K562 (cell line): ENCODE measurements around the gene SGK1. TPM values are rescaled to one million over a fixed set of nuclear protein-coding genes. Genes with fewer than 3 reads are reported as not detected.

ENCODE experiments used
- ATAC-seq: fragments of 200-7000 bp; cut with Tn5 transposase; 3 replicates; pipeline ENCODE4 v1.9.1; 2020; ENCODE audit warnings: moderate library complexity
- BruUV-seq: library from RNA; stranded (reverse); fragments of 400-500 nt; replicated peaks from 2 replicates; lab custom pipeline; 2021; lab: Mats Ljungman, UMichigan
- CTCF ChIA-PET: fragments of 300-600 bp; formaldehyde crosslinking; extraction: SDS; loops from one replicate; lab custom pipeline; 2021; ENCODE audit warnings: low intra/inter-chr PET ratio; lab: Yijun Ruan, JAX
- POLR2A ChIA-PET: fragments of 300-600, 350-650 bp; sonication (Branson Sonifier 250); formaldehyde crosslinking; extraction: SDS; loops from one replicate; lab custom pipeline; 2021; ENCODE audit warnings: antibody characterized with exemption, inconsistent platforms; lab: Yijun Ruan, JAX
- DNase-seq, 4 experiments: peaks; one replicate each; pipeline versions ENCODE4 v3.0.0 to v3.0.0-alpha.2; 2011 to 2018; ENCODE audit warnings: low spot score in 3 of 4, mixed read lengths in 3 of 4; ENCODE audit errors: extremely low read depth in 1 of 4
- FAIRE-seq: peaks from 2 replicates; lab custom pipeline; 2011; peaks lifted over from hg19 to GRCh38; lab: Jason Lieb, UNC
- H2AFZ ChIP-seq: 2 replicates; pipeline ENCODE4 v1.6.0; 2011; ENCODE audit warnings: low read depth, low read length, control low read depth, inconsistent platforms
- H3K27ac ChIP-seq: fragments of 200-600 bp; 3 replicates; pipeline ENCODE4 v1.8.0; 2011; ENCODE audit warnings: low read depth, mild to moderate bottlenecking, control low read depth, inconsistent platforms, low read length, moderate library complexity, mixed read lengths; ENCODE audit errors: extremely low read depth
- H3K27me3 ChIP-seq, 2 experiments: fragments of 300-600 bp in 1 of 2; 2 replicates in 1 of 2; 3 replicates in 1 of 2; pipeline versions ENCODE4 v1.6.0 to v1.8.0; 2011; ENCODE audit warnings: inconsistent platforms in 2 of 2, low read length in 2 of 2, mild to moderate bottlenecking in 1 of 2, mixed read lengths in 1 of 2, moderate library complexity in 1 of 2; ENCODE audit not compliant: control insufficient read depth in 2 of 2, insufficient read depth in 2 of 2
- H3K36me3 ChIP-seq: fragments of 300-600 bp; 3 replicates; pipeline ENCODE4 v1.8.0; 2011; ENCODE audit warnings: mild to moderate bottlenecking, low read length, inconsistent platforms; ENCODE audit not compliant: control insufficient read depth, insufficient read depth
- H3K4me1 ChIP-seq, 2 experiments: fragments of 200-600 bp in 1 of 2; replicated peaks in 1 of 2; 2 replicates in 1 of 2; 3 replicates in 1 of 2; pipeline versions ENCODE4 v1.5.1 to v1.8.0; 2011; ENCODE audit warnings: inconsistent platforms in 2 of 2, low read length in 2 of 2, mild to moderate bottlenecking in 1 of 2, mixed read lengths in 1 of 2, moderate library complexity in 1 of 2; ENCODE audit not compliant: control insufficient read depth in 2 of 2, insufficient read depth in 2 of 2
- H3K4me2 ChIP-seq: 2 replicates; pipeline ENCODE4 v1.6.1; 2011; ENCODE audit warnings: low read length, control low read depth, inconsistent platforms, mixed read lengths; ENCODE audit not compliant: insufficient read depth
- H3K4me3 ChIP-seq: fragments of 200-600 bp; sonication (generic), shearing (Covaris generic); 2 replicates; pipeline ENCODE4 v1.5.1; 2016; ENCODE audit warnings: control low read depth, inconsistent platforms
- H3K79me2 ChIP-seq: fragments of 200-600 bp; 3 replicates; pipeline ENCODE4 v1.8.0; 2011; ENCODE audit warnings: low read length, inconsistent platforms; ENCODE audit not compliant: control insufficient read depth, insufficient read depth
- H3K9ac ChIP-seq, 2 experiments: 2 replicates each; pipeline versions ENCODE4 v1.6.0 to v1.6.1; 2011; ENCODE audit warnings: low read depth in 2 of 2, low read length in 2 of 2, control low read depth in 1 of 2, inconsistent platforms in 1 of 2, mild to moderate bottlenecking in 1 of 2, mixed read lengths in 1 of 2; ENCODE audit not compliant: insufficient read depth in 1 of 2
- H3K9me1 ChIP-seq: one replicate; pipeline ENCODE4 v1.6.0; 2011; ENCODE audit warnings: inconsistent platforms, mild to moderate bottlenecking, low read length, moderate library complexity; ENCODE audit not compliant: control insufficient read depth, insufficient read depth
- H3K9me3 ChIP-seq: replicated peaks from 2 replicates; pipeline ENCODE4 v1.5.1; 2011; ENCODE audit warnings: low read depth, low read length, inconsistent platforms; ENCODE audit not compliant: control insufficient read depth, insufficient read depth
- H4K20me1 ChIP-seq: replicated peaks from 2 replicates; pipeline ENCODE4 v1.6.1; 2011; ENCODE audit warnings: low read length, inconsistent platforms, mixed read lengths; ENCODE audit not compliant: control insufficient read depth, insufficient read depth
- CBX8 ChIP-seq: fragments of 200-600 bp; sonication (generic); IDR thresholded peaks from 2 replicates; pipeline ENCODE4 v1.6.1; 2012; ENCODE audit warnings: borderline replicate concordance, mixed run types, low read depth, mild to moderate bottlenecking, moderate library complexity, mixed read lengths, low read length, control low read depth, inconsistent platforms; ENCODE audit not compliant: poor library complexity, severe bottlenecking; ENCODE audit errors: extremely low read depth
- EP300 ChIP-seq: IDR thresholded peaks from 2 replicates; pipeline ENCODE4 v1.6.1; 2012; ENCODE audit warnings: low read length, improper control_type of control experiment
- ETS2 ChIP-seq: IDR thresholded peaks from 2 replicates; pipeline ENCODE4 v1.6.1; 2016; ENCODE audit warnings: borderline replicate concordance, missing genetic modification characterization, mild to moderate bottlenecking, moderate library complexity, missing compliant biosample characterization; ENCODE audit not compliant: poor library complexity, severe bottlenecking
- HIVEP1 ChIP-seq: fragments of 250-450 bp; sonication (Bioruptor Pico); IDR thresholded peaks from 2 replicates; pipeline ENCODE4 v1.4.0; 2020; ENCODE audit warnings: mild to moderate bottlenecking
- NFRKB ChIP-seq: fragments of 450-650 bp; IDR thresholded peaks from 2 replicates; pipeline ENCODE4 v1.6.1; 2016; ENCODE audit warnings: low read depth
- ZKSCAN1 ChIP-seq: fragments of 150-350 bp; IDR thresholded peaks from 2 replicates; pipeline ENCODE4 v1.6.1; 2016; ENCODE audit warnings: low read depth, low read length
- ZNF24 ChIP-seq: fragments of 450-650 bp; IDR thresholded peaks from 2 replicates; pipeline ENCODE4 v1.6.1; 2016
- WGBS: fragments of 100-300 bp; shearing (Covaris generic); methylation state at CpG from one replicate; pipeline ENCODE4 v1.1.6; 2016; ENCODE audit warnings: low coverage, mixed read lengths; ENCODE audit not compliant: insufficient coverage; ENCODE audit errors: missing lambda C conversion rate; 5-methylcytosine and 5-hydroxymethylcytosine counted together
- in situ Hi-C: fragments of 300-500 bp; cut with MboI; formaldehyde crosslinking; loops from 4 replicates; pipeline ENCODE4 v1.15.0; 2018; ENCODE audit warnings: inconsistent platforms, mixed read lengths
- intact Hi-C: fragments of 100-400 bp; cut with micrococcal nuclease; formaldehyde crosslinking; loops from 2 replicates; pipeline ENCODE4 v1.14.2; 2022
- polyA plus RNA-seq, 8 experiments: library from polyadenylated mRNA; depleted of rRNA in 4 of 8; stranded (reverse) in 5 of 8; unstranded in 3 of 8; fragments of >200 nt; fragmentation: Nextera tagmentation in 2 of 8; fragmentation: Illumina TruSeq in 1 of 8; extraction: Ambion mirVana in 2 of 8; extraction: Trizol in 1 of 8; gene quantifications; 2 replicates each; pipeline versions ENCODE4 v1.2.1 to v1.2.3, GENCODE V29; 2011 to 2014; ENCODE audit warnings: inconsistent platforms in 1 of 8, missing spikeins in 1 of 8
- total RNA-seq, 7 experiments: library from RNA; depleted of rRNA in 6 of 7; stranded (reverse); fragments of >200 nt in 6 of 7; fragmentation: Illumina TruSeq in 2 of 7; extraction: Trizol in 2 of 7; gene quantifications; 2 replicates each; pipeline versions ENCODE4 v1.2.1 to v1.2.3, GENCODE V29; 2011 to 2021; ENCODE audit warnings: low replicate concordance in 1 of 7
- TF ChIP-seq, protein P1 (sequence below), 2 experiments: fragments of 450-650 bp; conservative IDR thresholded peaks; 2 replicates each; pipeline ENCODE4 v1.6.1; 2017; ENCODE audit warnings: mild to moderate bottlenecking in 2 of 2, moderate library complexity in 2 of 2
- TF ChIP-seq, protein P2 (sequence below): fragments of 150-350 bp; conservative IDR thresholded peaks from 2 replicates; pipeline ENCODE4 v1.6.1; 2014; ENCODE audit warnings: low read length
- TF ChIP-seq, protein P3 (sequence below): fragments of 450-650 bp; IDR thresholded peaks from 2 replicates; pipeline ENCODE4 v1.6.1; 2017; ENCODE audit warnings: mild to moderate bottlenecking, moderate library complexity
- TF ChIP-seq, protein P4 (sequence below), 2 experiments: IDR thresholded peaks in 1 of 2; conservative IDR thresholded peaks in 1 of 2; 2 replicates each; pipeline ENCODE4 v1.6.1; 2016; ENCODE audit warnings: low read depth in 2 of 2, mild to moderate bottlenecking in 1 of 2, missing compliant biosample characterization in 1 of 2, missing genetic modification characterization in 1 of 2, moderate library complexity in 1 of 2

The SGK1 gene
- total and polyA plus RNA-seq, 9 of the 15 experiments (the other 6 are each of a cell fraction or from before 2014, with no cell fraction given): 3.5 to 7.2 (median 3.9) TPM

- ATAC-seq (peak; percentile 53), FAIRE-seq (no peak), DNase-seq (no peak)
- no peaks in the 10 kb centered on the region for H3K9me1 ChIP-seq
- H3K27ac ChIP-seq: no peak overlapping the region
- TF ChIP-seq EP300 (no peak), HIVEP1 (CRISPR knock-in tag) (no peak), CBX8 (no peak), ZNF24 (no peak), ETS2 (tag) (no peak), ZKSCAN1 (no peak), NFRKB (no peak)
- TF ChIP-seq, protein P1, sequence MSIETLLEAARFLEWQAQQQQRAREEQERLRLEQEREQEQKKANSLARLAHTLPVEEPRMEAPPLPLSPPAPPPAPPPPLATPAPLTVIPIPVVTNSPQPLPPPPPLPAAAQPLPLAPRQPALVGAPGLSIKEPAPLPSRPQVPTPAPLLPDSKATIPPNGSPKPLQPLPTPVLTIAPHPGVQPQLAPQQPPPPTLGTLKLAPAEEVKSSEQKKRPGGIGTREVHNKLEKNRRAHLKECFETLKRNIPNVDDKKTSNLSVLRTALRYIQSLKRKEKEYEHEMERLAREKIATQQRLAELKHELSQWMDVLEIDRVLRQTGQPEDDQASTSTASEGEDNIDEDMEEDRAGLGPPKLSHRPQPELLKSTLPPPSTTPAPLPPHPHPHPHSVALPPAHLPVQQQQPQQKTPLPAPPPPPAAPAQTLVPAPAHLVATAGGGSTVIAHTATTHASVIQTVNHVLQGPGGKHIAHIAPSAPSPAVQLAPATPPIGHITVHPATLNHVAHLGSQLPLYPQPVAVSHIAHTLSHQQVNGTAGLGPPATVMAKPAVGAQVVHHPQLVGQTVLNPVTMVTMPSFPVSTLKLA (conservative IDR thresholded peaks at IDR 0.05): no peak
- TF ChIP-seq, protein P2, sequence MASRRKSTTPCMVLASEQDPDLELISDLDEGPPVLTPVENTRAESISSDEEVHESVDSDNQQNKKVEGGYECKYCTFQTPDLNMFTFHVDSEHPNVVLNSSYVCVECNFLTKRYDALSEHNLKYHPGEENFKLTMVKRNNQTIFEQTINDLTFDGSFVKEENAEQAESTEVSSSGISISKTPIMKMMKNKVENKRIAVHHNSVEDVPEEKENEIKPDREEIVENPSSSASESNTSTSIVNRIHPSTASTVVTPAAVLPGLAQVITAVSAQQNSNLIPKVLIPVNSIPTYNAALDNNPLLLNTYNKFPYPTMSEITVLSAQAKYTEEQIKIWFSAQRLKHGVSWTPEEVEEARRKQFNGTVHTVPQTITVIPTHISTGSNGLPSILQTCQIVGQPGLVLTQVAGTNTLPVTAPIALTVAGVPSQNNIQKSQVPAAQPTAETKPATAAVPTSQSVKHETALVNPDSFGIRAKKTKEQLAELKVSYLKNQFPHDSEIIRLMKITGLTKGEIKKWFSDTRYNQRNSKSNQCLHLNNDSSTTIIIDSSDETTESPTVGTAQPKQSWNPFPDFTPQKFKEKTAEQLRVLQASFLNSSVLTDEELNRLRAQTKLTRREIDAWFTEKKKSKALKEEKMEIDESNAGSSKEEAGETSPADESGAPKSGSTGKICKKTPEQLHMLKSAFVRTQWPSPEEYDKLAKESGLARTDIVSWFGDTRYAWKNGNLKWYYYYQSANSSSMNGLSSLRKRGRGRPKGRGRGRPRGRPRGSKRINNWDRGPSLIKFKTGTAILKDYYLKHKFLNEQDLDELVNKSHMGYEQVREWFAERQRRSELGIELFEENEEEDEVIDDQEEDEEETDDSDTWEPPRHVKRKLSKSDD: no peak
- TF ChIP-seq, protein P3, sequence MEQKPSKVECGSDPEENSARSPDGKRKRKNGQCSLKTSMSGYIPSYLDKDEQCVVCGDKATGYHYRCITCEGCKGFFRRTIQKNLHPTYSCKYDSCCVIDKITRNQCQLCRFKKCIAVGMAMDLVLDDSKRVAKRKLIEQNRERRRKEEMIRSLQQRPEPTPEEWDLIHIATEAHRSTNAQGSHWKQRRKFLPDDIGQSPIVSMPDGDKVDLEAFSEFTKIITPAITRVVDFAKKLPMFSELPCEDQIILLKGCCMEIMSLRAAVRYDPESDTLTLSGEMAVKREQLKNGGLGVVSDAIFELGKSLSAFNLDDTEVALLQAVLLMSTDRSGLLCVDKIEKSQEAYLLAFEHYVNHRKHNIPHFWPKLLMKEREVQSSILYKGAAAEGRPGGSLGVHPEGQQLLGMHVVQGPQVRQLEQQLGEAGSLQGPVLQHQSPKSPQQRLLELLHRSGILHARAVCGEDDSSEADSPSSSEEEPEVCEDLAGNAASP: no peak
- TF ChIP-seq, protein P4, sequence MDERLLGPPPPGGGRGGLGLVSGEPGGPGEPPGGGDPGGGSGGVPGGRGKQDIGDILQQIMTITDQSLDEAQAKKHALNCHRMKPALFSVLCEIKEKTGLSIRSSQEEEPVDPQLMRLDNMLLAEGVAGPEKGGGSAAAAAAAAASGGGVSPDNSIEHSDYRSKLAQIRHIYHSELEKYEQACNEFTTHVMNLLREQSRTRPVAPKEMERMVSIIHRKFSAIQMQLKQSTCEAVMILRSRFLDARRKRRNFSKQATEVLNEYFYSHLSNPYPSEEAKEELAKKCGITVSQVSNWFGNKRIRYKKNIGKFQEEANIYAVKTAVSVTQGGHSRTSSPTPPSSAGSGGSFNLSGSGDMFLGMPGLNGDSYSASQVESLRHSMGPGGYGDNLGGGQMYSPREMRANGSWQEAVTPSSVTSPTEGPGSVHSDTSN (CRISPR knock-in tag; IDR thresholded peaks at IDR 0.05; ENCODE audit: low read depth): no peak
- TF ChIP-seq, protein P4 (tag; conservative IDR thresholded peaks at IDR 0.05; ENCODE audit: low read depth): no peak
- intact Hi-C loops: loop anchor here (10.0 kb wide), 1 partner anchor 293 kb away; no protein-coding TSS in a partner anchor
- no peaks in the 10 kb centered on the region; a peak in 1 of 5 replicates for H3K4me1 ChIP-seq
- peak overlapping the region; percentile 76 for H2AFZ ChIP-seq
- WGBS: 42% methylated on average over 7 of the region's 7 CpGs
- in situ Hi-C loops: no loop called here
- no peaks in the 10 kb centered on the region for H3K9me3 ChIP-seq
- H3K79me2 ChIP-seq: no peaks in the 10 kb centered on the region
- no TSS peak for BruUV-seq
- H3K9ac ChIP-seq: peak overlapping the region in 1 of 2 experiments; percentile 65; a peak in 1 of 4 replicates
- no peaks in the 10 kb centered on the region for H3K36me3 ChIP-seq
- H3K4me2 ChIP-seq: peak overlapping the region; percentile 20; the same call in 1 of the 2 replicates
- ChIA-PET POLR2A (interaction anchor here (1.1 to 2.3 kb wide), 5 partner anchors 9 to 158 kb away, joined by 3 to 7 read pairs (median 3); no protein-coding TSS in a partner anchor), CTCF (interaction anchor here (0.6 kb wide), 1 partner anchor 849 kb away, joined by 3 read pairs; no protein-coding TSS in a partner anchor)
- H4K20me1 ChIP-seq: no peaks in the 10 kb centered on the region
- no peaks in the 10 kb centered on the region for H3K27me3 ChIP-seq
- no peak overlapping the region for H3K4me3 ChIP-seq
Measured at GRCh38 chr6:134351615-134352474, 33.9 kb upstream of the SGK1 start.
